DOHH2 (cell line): ENCODE data around the gene TGFBR2.

Source experiments
- CTCF ChIP-seq: fragments of 200-600 bp; sonication (generic); IDR thresholded peaks from one replicate; pipeline ENCODE4 v1.5.1; 2014; ENCODE audit warnings: antibody characterized with exemption, mild to moderate bottlenecking, low read depth, low read length; ENCODE audit not compliant: poor library complexity, severe bottlenecking
- EZH2phosphoT487 ChIP-seq: fragments of 200-600 bp; sonication (generic); IDR thresholded peaks from 2 replicates; pipeline ENCODE4 v1.6.1; 2017; ENCODE audit warnings: borderline replicate concordance, mild to moderate bottlenecking, antibody characterized with exemption, low read length, moderate library complexity, mixed read lengths

DNA sequence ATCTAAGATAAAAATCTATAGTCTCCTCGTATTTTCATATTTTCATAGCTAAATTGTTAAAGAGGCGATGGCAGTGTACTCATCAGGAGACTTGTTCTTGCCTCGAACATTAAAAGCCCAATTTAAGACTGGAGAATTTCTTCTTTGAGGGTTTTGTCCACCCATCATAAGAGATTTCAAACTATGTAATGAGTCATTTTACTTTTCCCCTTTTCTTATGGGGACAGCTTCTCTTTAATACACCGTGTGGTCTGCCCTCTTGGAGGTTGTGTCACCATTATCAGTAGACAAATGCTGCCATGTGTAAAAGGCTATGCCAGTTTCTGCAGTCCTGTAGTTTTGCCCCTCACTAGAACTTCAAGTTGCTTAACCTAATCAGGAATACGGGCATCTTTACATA, 16.9 kb downstream of the TGFBR2 start:
- no peak for TF ChIP-seq CTCF
- TF ChIP-seq EZH2phosphoT487: no peak
